ENCODE results near the gene CPNE9. TPM values are rescaled to one million over a fixed set of nuclear protein-coding genes. Genes with fewer than 3 reads are reported as not detected.

The CPNE9 gene
- total RNA-seq, 2 experiments from 2014 or later: not detected

DNA sequence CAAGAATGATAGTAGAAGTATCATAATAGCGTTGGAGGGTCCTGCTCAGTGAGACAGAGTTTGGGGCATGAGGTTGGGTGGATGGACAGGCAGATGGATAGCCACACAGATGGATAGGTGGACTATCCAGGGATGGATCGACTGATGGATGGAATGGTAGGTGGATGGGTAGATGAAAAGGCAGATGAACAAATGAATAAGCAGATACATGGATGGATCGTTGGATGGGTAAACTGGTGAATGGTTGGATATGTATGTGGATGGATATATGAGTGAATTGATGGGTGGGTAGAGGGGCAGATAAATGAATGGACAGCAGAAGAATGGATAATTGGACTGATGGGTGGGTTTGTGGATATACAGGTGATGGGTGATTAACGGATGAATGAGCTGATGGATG is 9.5 kb downstream of the CPNE9 start:
- H3K36me3 Mint-ChIP-seq (ENCODE audit: low read depth): no peaks in the 10 kb centered on the region
- no peaks in the 10 kb centered on the region for H3K9me3 Mint-ChIP-seq
- H3K4me3 Mint-ChIP-seq: no peak overlapping the region
- DNase-seq (no peak), ATAC-seq (no peak)
- no peak for TF ChIP-seq CTCF (IDR thresholded peaks at IDR 0.05)
- CTCF ChIA-PET: interaction anchor here (1.8 to 2.2 kb wide), 2 partner anchors 14 to 211 kb away, joined by 3 to 11 read pairs; no protein-coding TSS in a partner anchor
- H3K27ac Mint-ChIP-seq: no peak overlapping the region
- H3K27me3 Mint-ChIP-seq: no peaks in the 10 kb centered on the region
- intact Hi-C loops (cut with micrococcal nuclease): no loop called here
- POLR2A ChIA-PET: no interaction called here
- peaks cover 6% of the 10 kb centered on the region for H3K4me1 Mint-ChIP-seq (ENCODE audit: low read depth)

GRCh38 chr3:9715136-9715535 is 11.5 kb downstream of the CPNE9 start:
- TF ChIP-seq CTCF (IDR thresholded peaks at IDR 0.05): no peak
- peaks cover 7% of the 10 kb centered on the region for H3K4me1 Mint-ChIP-seq (ENCODE audit: low read depth)

DNA sequence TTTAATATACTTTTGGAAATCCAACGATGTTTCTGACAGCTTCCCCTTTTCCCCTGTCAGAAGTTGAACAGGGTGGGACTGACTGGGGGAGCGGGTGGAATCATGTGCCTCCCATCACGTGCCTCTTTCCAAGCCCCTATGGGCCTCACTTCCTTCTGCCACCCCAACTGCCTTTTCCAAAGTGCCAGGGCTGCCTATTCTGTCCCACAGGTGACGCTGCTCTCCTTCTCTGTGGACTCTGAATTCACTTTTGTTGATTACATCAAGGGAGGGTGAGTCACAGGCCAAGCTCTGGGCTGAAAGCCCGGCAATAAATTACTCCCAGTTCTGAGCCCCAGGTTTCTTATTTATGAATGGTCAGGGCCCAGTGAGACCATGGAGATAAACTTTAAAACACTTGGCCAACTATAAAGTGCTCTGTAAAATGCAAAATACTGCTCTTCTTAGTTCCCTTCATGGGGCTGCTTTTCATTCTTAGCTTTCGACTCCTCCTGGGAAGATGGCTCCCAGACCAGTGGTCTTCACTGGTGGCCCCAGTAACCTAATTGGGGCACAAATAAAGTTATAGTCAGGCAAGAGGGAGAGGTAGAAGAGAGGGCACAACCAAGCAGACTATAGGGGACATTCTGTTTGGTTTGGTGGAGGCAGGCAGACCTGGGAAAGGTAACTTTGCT is 12.3 kb downstream of the CPNE9 start:
- POLR2A ChIA-PET: no interaction called here
- no peak overlapping the region for H3K4me3 Mint-ChIP-seq
- H3K9me3 Mint-ChIP-seq: no peaks in the 10 kb centered on the region
- peaks cover 7% of the 10 kb centered on the region for H3K4me1 Mint-ChIP-seq (ENCODE audit: low read depth)
- CTCF ChIA-PET: interaction anchor here (0.7 to 2.9 kb wide), 10 partner anchors 8 to 272 kb away, joined by 3 to 20 read pairs (median 4); partner anchors contain the start of gene BRPF1
- peak; percentile 37 for TF ChIP-seq CTCF (IDR thresholded peaks at IDR 0.05)
- peak; percentile 65 for DNase-seq
- no peaks in the 10 kb centered on the region for H3K36me3 Mint-ChIP-seq (ENCODE audit: low read depth)
- peak; percentile 95 for ATAC-seq
- no peak overlapping the region for H3K27ac Mint-ChIP-seq
- intact Hi-C loops (cut with micrococcal nuclease): no loop called here
- H3K27me3 Mint-ChIP-seq: no peaks in the 10 kb centered on the region

More at GRCh38 chr3:9715136-9715535, 11.5 kb downstream of the CPNE9 start:
- H3K36me3 Mint-ChIP-seq (ENCODE audit: low read depth): no peaks in the 10 kb centered on the region
- ATAC-seq (no peak), DNase-seq (no peak)
- H3K4me3 Mint-ChIP-seq: no peak overlapping the region
- no peaks in the 10 kb centered on the region for H3K9me3 Mint-ChIP-seq
- POLR2A ChIA-PET: no interaction called here
- H3K27me3 Mint-ChIP-seq: no peaks in the 10 kb centered on the region
- CTCF ChIA-PET: interaction anchor here (1.2 to 2.9 kb wide), 5 partner anchors 12 to 213 kb away, joined by 3 to 20 read pairs (median 4); no protein-coding TSS in a partner anchor
- H3K27ac Mint-ChIP-seq: no peak overlapping the region
- intact Hi-C loops (cut with micrococcal nuclease): no loop called here

DNA sequence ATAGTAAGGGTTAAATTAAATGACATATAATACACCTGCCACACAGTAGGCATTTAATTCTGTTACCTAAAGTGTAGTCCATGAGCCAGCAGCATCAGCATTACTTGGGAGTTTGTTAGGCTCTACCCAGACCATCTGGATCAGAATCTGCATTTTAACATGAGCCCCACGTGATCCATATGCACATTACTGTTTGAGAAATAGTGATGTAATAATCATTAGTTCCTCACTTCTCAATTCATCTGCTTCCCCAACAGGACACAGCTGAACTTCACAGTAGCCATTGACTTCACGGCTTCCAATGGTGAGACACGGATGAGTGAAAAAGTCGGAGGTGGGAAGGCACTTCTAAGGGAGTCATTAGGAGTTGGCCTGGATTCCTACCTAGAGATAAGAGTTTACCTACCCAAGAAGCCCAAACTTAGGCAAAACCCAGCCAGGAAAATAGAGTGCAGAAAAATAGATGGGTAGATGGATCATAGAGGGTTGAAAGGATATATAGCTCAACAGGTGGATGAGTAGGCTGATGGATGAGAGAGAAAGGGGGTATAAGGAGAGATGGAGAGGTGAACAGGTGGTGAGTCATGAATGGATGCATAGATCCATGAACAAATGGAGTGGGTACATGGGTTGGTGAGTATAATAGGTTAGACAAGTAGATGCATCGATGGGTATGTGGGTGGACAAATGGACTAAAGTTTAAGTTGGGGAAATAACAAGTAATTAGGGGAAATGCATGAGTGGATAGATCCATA is 13.3 kb downstream of the CPNE9 start:
- H3K27me3 Mint-ChIP-seq: no peaks in the 10 kb centered on the region
- ATAC-seq (no peak), DNase-seq (no peak)
- H3K27ac Mint-ChIP-seq: no peak overlapping the region
- H3K4me3 Mint-ChIP-seq: no peak overlapping the region
- H3K36me3 Mint-ChIP-seq (ENCODE audit: low read depth): no peaks in the 10 kb centered on the region
- no peaks in the 10 kb centered on the region for H3K9me3 Mint-ChIP-seq
- TF ChIP-seq CTCF (IDR thresholded peaks at IDR 0.05): no peak
- ChIA-PET CTCF (interaction anchor here (1.8 to 2.1 kb wide), 2 partner anchors 10 to 214 kb away, joined by 4 to 15 read pairs; no protein-coding TSS in a partner anchor), POLR2A (no interaction called here)
- intact Hi-C loops (cut with micrococcal nuclease): no loop called here
- peaks cover 7% of the 10 kb centered on the region for H3K4me1 Mint-ChIP-seq (ENCODE audit: low read depth)

GRCh38 chr3:9717563-9717962 is 13.9 kb downstream of the CPNE9 start:
- CTCF ChIA-PET: interaction anchor here (2.1 kb wide), 1 partner anchor 10 kb away, joined by 15 read pairs; no protein-coding TSS in a partner anchor
- TF ChIP-seq CTCF (IDR thresholded peaks at IDR 0.05): no peak
- no peaks in the 10 kb centered on the region for H3K9me3 Mint-ChIP-seq
- no peak for ATAC-seq
- H3K27me3 Mint-ChIP-seq: no peaks in the 10 kb centered on the region
- intact Hi-C loops (cut with micrococcal nuclease): no loop called here
- no peaks in the 10 kb centered on the region for H3K36me3 Mint-ChIP-seq (ENCODE audit: low read depth)
- no peak overlapping the region for H3K4me3 Mint-ChIP-seq
- POLR2A ChIA-PET: no interaction called here
- no peak for DNase-seq
- no peak overlapping the region for H3K27ac Mint-ChIP-seq
- peaks cover 7% of the 10 kb centered on the region for H3K4me1 Mint-ChIP-seq (ENCODE audit: low read depth)

Measured in activated CD8-positive, alpha-beta T cell treated with anti-CD3 and anti-CD28 coated beads for 36 hours (primary cell).